ENCODE data around the gene EMILIN3. TPM values are rescaled to one million over a fixed set of nuclear protein-coding genes. Genes with fewer than 3 reads are reported as not detected.

EMILIN3 gene
- total RNA-seq (2012; rRNA removed) = not detected in 2 replicates

GRCh38 chr20:41366546-41367392 is at the start of gene EMILIN3:
Gene EMILIN3 (minus strand): TSS chr20:41366818. CDS start chr20:41366634, 184 bp downstream.
- Histone ChIP-seq H3K4me3 (ENCODE audit: low read length) (peak within 1 kb of the TSS; percentile 32), H3K9me3 (replicated peaks; ENCODE audit: low read length) (peaks cover 4% of the 10 kb centered on the region), H3K9ac (ENCODE audit: low read depth, low read length) (no peak within 1 kb of the TSS), H3K36me3 (ENCODE audit: insufficient read depth, low read length) (no peaks in the 10 kb centered on the region), H3K27me3 (ENCODE audit: control insufficient read depth, insufficient read depth, low read length) (peaks cover 45% of the 10 kb centered on the region), H3K4me1 (ENCODE audit: control insufficient read depth, insufficient read depth, low read length) (peaks cover 8% of the 10 kb centered on the region), H3K4me2 (ENCODE audit: low read length) (peak within 1 kb of the TSS; percentile 73)

- Histone ChIP-seq H3K36me3 (ENCODE audit: insufficient read depth, low read length) (peaks cover 71% of the 10 kb centered on the region), H3K27me3 (ENCODE audit: control insufficient read depth, insufficient read depth, low read length) (no peaks in the 10 kb centered on the region), H3K4me1 (ENCODE audit: control insufficient read depth, insufficient read depth, low read length) (no peaks in the 10 kb centered on the region), H3K4me3 (ENCODE audit: low read length) (no peak overlapping the region), H3K9me3 (replicated peaks; ENCODE audit: low read length) (no peaks in the 10 kb centered on the region), H3K4me2 (ENCODE audit: low read length) (no peak overlapping the region), H3K9ac (ENCODE audit: low read depth, low read length) (no peak overlapping the region)
Measured at GRCh38 chr20:41415191-41415590, 48.6 kb upstream of the EMILIN3 start.

DNA sequence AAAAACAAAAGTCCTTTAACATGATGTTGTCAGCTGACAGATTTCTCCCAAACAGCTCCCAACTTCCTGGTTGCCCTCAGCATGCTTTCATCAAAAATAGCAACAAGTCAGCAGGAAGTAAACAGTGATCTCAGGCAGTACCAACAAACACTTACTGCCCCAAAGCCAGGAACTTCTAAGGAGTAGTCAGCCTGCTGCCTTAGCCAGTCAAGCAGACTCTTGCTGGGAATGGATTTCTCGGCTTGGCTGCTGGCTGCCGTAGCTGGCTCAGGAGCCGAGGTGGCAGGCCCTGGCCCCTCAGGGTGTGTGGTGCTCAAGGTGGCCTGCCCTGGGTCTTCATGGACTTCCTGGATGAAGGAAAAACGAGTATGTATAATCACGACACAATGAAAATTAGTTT is 46.6 kb upstream of the EMILIN3 start:
- no peaks in the 10 kb centered on the region for H3K9me3 ChIP-seq (replicated peaks; ENCODE audit: low read length)
- no peak overlapping the region for H3K4me2 ChIP-seq (ENCODE audit: low read length)
- no peak overlapping the region for H3K4me3 ChIP-seq (ENCODE audit: low read length)
- no peak overlapping the region for H3K9ac ChIP-seq (ENCODE audit: low read depth, low read length)
- H3K4me1 ChIP-seq (ENCODE audit: control insufficient read depth, insufficient read depth, low read length) = peaks cover 12% of the 10 kb centered on the region
- no peaks in the 10 kb centered on the region for H3K27me3 ChIP-seq (ENCODE audit: control insufficient read depth, insufficient read depth, low read length)
- peaks cover 79% of the 10 kb centered on the region for H3K36me3 ChIP-seq (ENCODE audit: insufficient read depth, low read length)

- Histone ChIP-seq H3K4me3 (ENCODE audit: low read length) (no peak overlapping the region), H3K4me2 (ENCODE audit: low read length) (no peak overlapping the region), H3K27me3 (ENCODE audit: control insufficient read depth, insufficient read depth, low read length) (no peaks in the 10 kb centered on the region), H3K9ac (ENCODE audit: low read depth, low read length) (no peak overlapping the region), H3K9me3 (replicated peaks; ENCODE audit: low read length) (no peaks in the 10 kb centered on the region), H3K36me3 (ENCODE audit: insufficient read depth, low read length) (peaks cover 76% of the 10 kb centered on the region), H3K4me1 (ENCODE audit: control insufficient read depth, insufficient read depth, low read length) (peaks cover 12% of the 10 kb centered on the region)
Measured at GRCh38 chr20:41412324-41413120, 45.9 kb upstream of the EMILIN3 start.

GRCh38 chr20:41411391-41411847 is 44.8 kb upstream of the EMILIN3 start:
- Histone ChIP-seq H3K27me3 (ENCODE audit: control insufficient read depth, insufficient read depth, low read length) (no peaks in the 10 kb centered on the region), H3K4me2 (ENCODE audit: low read length) (no peak overlapping the region), H3K4me3 (ENCODE audit: low read length) (no peak overlapping the region), H3K9ac (ENCODE audit: low read depth, low read length) (no peak overlapping the region), H3K36me3 (ENCODE audit: insufficient read depth, low read length) (peaks cover 83% of the 10 kb centered on the region), H3K4me1 (ENCODE audit: control insufficient read depth, insufficient read depth, low read length) (peaks cover 12% of the 10 kb centered on the region), H3K9me3 (replicated peaks; ENCODE audit: low read length) (no peaks in the 10 kb centered on the region)

DNA sequence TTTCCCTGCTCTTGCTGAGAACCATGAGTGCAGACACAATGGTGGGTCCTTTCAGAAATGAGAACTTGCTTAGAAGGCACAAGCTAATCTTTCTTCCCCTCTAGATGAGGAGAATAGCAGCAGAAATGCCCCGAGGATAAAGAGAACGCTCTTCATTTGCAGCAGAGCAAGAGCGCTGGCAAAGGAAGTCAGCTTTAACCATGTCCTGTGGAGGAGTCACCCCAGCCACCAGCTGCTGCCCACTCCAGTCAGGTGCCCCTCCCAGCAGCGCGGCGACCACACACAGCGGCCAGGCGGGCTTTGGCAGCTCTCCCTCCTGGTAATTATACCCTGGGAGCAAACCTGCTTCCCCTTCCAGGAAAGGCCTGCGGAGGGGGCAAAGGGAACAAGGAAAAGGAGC is 42.4 kb upstream of the EMILIN3 start:
- H3K9me3 ChIP-seq (replicated peaks; ENCODE audit: low read length) = no peaks in the 10 kb centered on the region
- no peak overlapping the region for H3K4me3 ChIP-seq (ENCODE audit: low read length)
- peaks cover 12% of the 10 kb centered on the region for H3K4me1 ChIP-seq (ENCODE audit: control insufficient read depth, insufficient read depth, low read length)
- no peak overlapping the region for H3K9ac ChIP-seq (ENCODE audit: low read depth, low read length)
- H3K27me3 ChIP-seq (ENCODE audit: control insufficient read depth, insufficient read depth, low read length) = no peaks in the 10 kb centered on the region
- H3K36me3 ChIP-seq (ENCODE audit: insufficient read depth, low read length) = peaks cover 78% of the 10 kb centered on the region
- H3K4me2 ChIP-seq (ENCODE audit: low read length) = no peak overlapping the region

GRCh38 chr20:41408156-41408794 is 41.7 kb upstream of the EMILIN3 start:
- no peaks in the 10 kb centered on the region for H3K27me3 ChIP-seq (ENCODE audit: control insufficient read depth, insufficient read depth, low read length)
- peaks cover 78% of the 10 kb centered on the region for H3K36me3 ChIP-seq (ENCODE audit: insufficient read depth, low read length)
- H3K9ac ChIP-seq (ENCODE audit: low read depth, low read length) = no peak overlapping the region
- H3K4me3 ChIP-seq (ENCODE audit: low read length) = no peak overlapping the region
- H3K4me1 ChIP-seq (ENCODE audit: control insufficient read depth, insufficient read depth, low read length) = peaks cover 12% of the 10 kb centered on the region
- no peak overlapping the region for H3K4me2 ChIP-seq (ENCODE audit: low read length)
- no peaks in the 10 kb centered on the region for H3K9me3 ChIP-seq (replicated peaks; ENCODE audit: low read length)

DNA sequence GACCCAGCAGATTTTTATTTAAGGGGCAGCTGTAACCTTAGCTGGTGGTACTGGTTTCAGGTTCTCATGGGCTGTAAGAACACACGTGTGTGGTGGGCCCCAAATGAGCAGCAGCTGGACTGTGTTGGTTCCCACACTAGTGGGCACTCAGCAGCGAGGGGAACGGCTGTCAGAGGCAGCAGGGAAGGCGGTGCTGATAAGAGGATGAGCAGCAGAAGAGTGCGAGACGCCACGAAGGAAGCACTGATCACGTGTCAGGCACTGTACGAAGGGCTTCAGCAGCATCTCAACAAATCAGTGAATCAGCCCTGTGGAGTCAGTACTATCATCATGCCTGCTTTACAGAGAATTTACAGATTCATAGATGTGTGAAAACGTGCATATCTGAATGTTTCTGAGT is 41.0 kb upstream of the EMILIN3 start:
- H3K4me3 ChIP-seq (ENCODE audit: low read length) = no peak overlapping the region
- H3K4me2 ChIP-seq (ENCODE audit: low read length) = no peak overlapping the region
- H3K4me1 ChIP-seq (ENCODE audit: control insufficient read depth, insufficient read depth, low read length) = peaks cover 12% of the 10 kb centered on the region
- no peak overlapping the region for H3K9ac ChIP-seq (ENCODE audit: low read depth, low read length)
- peaks cover 77% of the 10 kb centered on the region for H3K36me3 ChIP-seq (ENCODE audit: insufficient read depth, low read length)
- H3K27me3 ChIP-seq (ENCODE audit: control insufficient read depth, insufficient read depth, low read length) = no peaks in the 10 kb centered on the region
- H3K9me3 ChIP-seq (replicated peaks; ENCODE audit: low read length) = no peaks in the 10 kb centered on the region

- Histone ChIP-seq H3K4me1 (ENCODE audit: control insufficient read depth, insufficient read depth, low read length) (peaks cover 12% of the 10 kb centered on the region), H3K36me3 (ENCODE audit: insufficient read depth, low read length) (peaks cover 71% of the 10 kb centered on the region), H3K27me3 (ENCODE audit: control insufficient read depth, insufficient read depth, low read length) (no peaks in the 10 kb centered on the region), H3K9ac (ENCODE audit: low read depth, low read length) (no peak overlapping the region), H3K4me2 (ENCODE audit: low read length) (no peak overlapping the region), H3K9me3 (replicated peaks; ENCODE audit: low read length) (no peaks in the 10 kb centered on the region), H3K4me3 (ENCODE audit: low read length) (no peak overlapping the region)
Measured at GRCh38 chr20:41406896-41407444, 40.4 kb upstream of the EMILIN3 start.

DNA sequence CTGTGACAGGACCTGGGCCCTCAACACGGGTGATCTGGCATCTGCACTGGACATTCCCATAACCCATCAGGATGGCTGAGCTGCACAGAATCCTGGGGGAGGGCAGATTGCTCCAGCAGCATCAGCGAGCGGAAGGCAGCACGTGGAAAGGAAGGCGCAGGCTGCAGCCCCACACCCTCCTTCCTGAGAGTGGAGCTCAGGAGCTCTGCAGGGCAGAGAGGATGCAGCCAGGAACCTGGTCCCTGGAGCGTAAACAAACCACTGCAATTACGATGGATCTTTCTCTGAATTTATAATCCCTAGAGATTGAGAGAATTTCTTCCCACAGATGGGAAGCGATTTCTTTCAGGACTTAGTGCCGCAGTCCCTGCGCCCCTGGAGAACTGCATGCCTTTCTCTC is 39.7 kb upstream of the EMILIN3 start:
- Histone ChIP-seq H3K4me3 (ENCODE audit: low read length) (no peak overlapping the region), H3K4me2 (ENCODE audit: low read length) (no peak overlapping the region), H3K27me3 (ENCODE audit: control insufficient read depth, insufficient read depth, low read length) (no peaks in the 10 kb centered on the region), H3K9ac (ENCODE audit: low read depth, low read length) (no peak overlapping the region), H3K9me3 (replicated peaks; ENCODE audit: low read length) (no peaks in the 10 kb centered on the region), H3K36me3 (ENCODE audit: insufficient read depth, low read length) (peaks cover 69% of the 10 kb centered on the region), H3K4me1 (ENCODE audit: control insufficient read depth, insufficient read depth, low read length) (peaks cover 12% of the 10 kb centered on the region)

DNA sequence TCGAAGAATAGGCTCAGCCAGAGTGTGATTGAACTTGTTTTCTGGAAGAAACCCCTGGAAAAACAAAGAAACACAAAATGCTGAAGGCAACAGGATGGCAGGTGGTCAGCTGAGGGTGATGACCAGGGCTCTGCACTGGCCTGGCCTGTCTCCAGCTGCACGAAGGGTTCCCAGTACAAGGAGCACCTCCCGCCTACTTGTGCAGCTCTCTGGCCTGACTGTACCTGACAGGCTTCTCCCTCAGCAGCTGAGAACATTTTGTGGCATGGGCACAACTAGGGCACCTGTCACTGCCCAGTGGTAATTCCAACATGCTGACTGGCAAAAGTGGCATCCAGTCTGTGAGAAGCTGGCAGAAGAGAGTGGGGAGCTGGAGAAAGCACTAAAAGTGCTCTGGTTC is 38.8 kb upstream of the EMILIN3 start:
- H3K9me3 ChIP-seq (replicated peaks; ENCODE audit: low read length) = no peaks in the 10 kb centered on the region
- H3K27me3 ChIP-seq (ENCODE audit: control insufficient read depth, insufficient read depth, low read length) = no peaks in the 10 kb centered on the region
- no peak overlapping the region for H3K4me2 ChIP-seq (ENCODE audit: low read length)
- H3K4me1 ChIP-seq (ENCODE audit: control insufficient read depth, insufficient read depth, low read length) = peaks cover 12% of the 10 kb centered on the region
- no peak overlapping the region for H3K4me3 ChIP-seq (ENCODE audit: low read length)
- H3K9ac ChIP-seq (ENCODE audit: low read depth, low read length) = no peak overlapping the region
- H3K36me3 ChIP-seq (ENCODE audit: insufficient read depth, low read length) = peaks cover 64% of the 10 kb centered on the region

Data from skeletal muscle satellite cell (primary cell).